NCI-H2107 (cell line): ENCODE data around the gene AARS2.
"Not testable (repeated sequence)": the region's sequence is repeated elsewhere in the genome, so short reads cannot be mapped to it uniquely, and the experiment has no call there.

Experiments
- DNase-seq: peaks from one replicate; lab custom pipeline; 2025; lab: John Stamatoyannopoulos, UW

The AARS2 gene

DNA sequence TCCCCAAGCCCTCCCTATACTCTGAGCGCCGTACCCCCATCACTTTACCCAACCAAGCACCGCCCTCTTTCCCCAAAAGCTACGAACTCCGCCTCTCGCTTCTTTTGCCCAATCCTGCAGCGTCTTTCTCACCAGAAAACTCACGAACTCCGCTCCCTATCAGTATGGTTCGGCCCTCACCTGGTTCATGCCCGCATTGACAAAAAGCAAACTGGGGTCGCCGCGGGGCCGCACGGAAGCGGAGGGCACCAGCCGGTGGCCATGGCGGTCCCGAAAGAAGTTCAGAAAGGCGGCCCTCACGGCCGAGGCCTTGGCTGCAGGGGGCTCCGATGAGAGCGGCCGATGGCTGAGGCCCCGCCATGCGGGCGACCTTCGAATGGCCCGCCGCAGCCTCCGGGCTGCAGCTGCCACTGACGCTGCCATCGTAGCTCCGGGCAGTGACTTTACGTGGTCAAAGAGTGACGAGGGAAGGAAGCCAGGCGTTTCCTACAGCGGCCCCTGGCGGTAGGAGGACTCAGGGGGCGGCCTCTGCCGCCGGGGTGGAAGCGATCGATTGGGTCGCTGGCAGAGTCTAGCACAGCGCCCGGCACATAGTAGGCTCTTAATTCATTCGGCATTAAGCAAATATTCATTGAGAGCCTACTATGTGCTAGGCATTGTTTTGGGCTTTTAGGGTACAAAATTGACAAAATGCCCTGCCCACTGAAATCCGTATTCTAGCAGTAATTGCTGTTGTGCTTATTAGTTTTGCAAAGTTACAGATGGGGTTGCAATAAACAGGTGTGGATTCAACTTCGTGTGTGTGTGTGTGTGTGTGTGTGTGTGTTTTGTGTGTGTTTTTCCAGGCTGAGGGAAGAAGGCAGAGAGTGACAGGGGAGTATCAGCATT, at the start of gene AARS2:
AARS2 (minus strand) TSS at position 447 of the 888 bp plus-strand sequence; CDS start at position 423, 24 bp downstream.
- DNase-seq, result peak; percentile 35

DNA sequence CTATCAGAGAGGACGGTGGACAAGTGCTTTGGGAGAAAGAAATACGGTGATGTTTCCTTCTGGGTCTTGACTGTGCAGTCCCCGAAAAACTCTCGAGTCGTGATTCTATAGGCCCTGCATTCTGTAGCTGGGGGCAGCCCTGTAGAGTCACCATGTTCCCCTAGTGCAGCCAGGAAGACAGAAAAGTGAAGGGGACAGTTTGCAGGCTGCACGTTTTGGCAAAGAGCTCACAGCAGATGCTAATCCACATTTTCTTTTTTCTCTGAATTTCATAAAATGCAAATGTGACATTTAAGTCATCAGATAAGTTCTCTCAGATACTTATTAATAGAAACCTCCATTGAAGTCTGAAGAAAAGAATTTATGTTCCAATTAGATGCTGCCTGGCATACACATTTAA, 48.8 kb upstream of the AARS2 start:
- DNase-seq, result no peak

- DNase-seq, result no peak
These were observed 46.8 kb upstream of the AARS2 start for GRCh38 chr6:44359973-44360372.

DNA sequence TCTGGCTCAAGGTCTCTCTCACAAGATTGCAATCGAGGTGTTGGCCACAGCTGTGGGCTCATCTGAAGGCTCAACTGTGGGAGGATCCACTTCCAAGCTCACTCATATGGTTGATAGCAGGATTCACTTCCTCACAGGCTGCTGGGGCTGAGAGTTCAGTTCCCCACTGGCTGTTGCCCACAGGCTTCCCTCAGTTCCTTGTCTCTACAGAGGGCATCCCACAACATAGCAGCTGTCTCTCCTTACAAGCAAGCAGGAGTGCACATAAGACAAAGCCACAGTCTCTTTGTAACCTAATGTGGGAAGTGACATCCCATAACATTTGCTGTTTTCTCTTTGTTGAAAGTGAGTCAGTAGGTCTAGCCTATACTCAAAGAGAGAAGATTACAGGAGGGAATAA, 43.3 kb upstream of the AARS2 start:
- no peak for DNase-seq

GRCh38 chr6:44355640-44356039, 42.5 kb upstream of the AARS2 start:
- DNase-seq, result no peak

DNA sequence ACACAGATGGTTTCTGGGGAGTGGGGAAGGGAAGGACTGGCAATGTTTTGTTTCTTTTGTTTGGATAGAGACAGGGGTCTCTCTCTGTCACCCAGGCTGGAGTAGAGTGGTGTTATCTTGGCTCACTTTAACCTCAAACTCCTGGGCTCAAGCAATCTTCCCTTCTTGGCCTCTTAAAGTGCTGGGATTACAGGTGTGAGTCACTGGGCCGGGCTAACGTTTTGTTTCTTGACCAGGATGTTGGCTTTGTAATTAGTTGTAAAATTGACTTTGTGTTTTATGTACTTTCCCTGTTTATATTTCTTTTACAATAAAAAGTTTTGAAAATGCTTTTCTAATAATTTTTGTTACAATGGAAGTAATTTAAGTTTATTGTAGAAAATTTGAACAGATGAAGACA, 40.2 kb upstream of the AARS2 start:
- DNase-seq, result no peak

- no peak for DNase-seq
These were observed 39.1 kb upstream of the AARS2 start for GRCh38 chr6:44352259-44352658.

GRCh38 chr6:44350650-44350994, 37.5 kb upstream of the AARS2 start:
- not testable (repeated sequence) for DNase-seq

- no peak for DNase-seq
These were observed 36.9 kb upstream of the AARS2 start for GRCh38 chr6:44349904-44350649.

DNA sequence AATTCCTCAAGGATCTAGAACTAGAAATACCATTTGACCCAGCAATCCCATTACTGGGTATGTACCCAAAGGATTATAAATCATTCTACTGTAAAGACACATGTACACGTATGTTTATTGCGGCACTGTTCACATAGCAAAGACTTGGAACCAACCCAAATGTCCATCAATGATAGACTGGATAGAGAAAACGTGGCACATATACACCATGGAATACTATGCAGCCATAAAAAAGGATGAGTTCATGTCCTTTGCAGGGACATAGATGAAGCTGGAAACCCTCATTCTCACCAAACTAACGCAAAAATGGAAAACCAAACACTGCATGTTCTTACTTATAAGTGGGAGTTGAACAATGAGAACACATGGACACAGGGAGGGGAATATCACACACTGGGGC, 33.7 kb upstream of the AARS2 start:
- DNase-seq, result not testable (repeated sequence)

DNA sequence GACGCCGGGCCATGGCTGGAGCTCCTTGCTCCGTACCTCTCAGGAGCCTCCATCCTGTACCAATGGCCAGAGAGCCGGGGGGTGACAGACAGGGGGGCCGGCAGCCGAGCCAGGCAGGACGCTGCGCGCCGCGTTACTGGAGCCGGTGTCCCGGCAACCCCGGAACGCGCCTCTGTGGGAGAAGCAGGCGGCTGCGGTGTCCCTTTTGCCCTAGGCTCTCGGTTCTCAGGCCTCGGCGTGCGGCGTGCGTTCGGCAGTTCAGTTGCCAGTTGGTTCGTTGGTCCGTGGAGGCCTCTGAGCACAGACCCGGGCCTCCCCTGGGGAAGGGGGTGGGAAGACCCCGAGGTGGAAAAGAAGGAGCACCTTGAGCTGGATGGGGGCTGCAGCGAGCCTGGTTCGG, 29.3 kb upstream of the AARS2 start, which contains the start of gene SPATS1:
SPATS1 (plus strand) TSS at position 162 of the 400 bp plus-strand sequence. CDS start 446 bp downstream, outside the sequence.
- DNase-seq, result no peak

DNA sequence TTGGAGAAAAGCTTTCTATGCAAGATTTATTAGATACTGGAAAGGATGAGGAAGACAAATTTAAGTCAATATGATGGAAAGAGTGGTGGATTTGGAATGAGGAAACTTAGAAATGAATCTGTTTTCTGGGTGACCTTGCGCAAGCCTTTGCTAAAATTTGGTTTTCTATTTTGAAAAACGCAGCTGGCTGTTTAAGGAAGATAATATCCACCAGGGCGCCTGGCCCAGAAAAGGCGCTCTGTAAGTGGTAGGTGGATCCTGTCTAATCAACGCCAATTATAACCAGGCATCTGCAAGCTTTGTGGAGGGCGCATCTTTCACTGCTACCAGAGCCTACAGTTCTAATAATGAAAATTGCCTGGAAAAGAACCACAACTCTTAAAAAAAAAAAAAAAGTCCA, 28.9 kb upstream of the AARS2 start:
- DNase-seq, result no peak

GRCh38 chr6:44341095-44341890, 28.1 kb upstream of the AARS2 start:
- DNase-seq, result no peak

DNA sequence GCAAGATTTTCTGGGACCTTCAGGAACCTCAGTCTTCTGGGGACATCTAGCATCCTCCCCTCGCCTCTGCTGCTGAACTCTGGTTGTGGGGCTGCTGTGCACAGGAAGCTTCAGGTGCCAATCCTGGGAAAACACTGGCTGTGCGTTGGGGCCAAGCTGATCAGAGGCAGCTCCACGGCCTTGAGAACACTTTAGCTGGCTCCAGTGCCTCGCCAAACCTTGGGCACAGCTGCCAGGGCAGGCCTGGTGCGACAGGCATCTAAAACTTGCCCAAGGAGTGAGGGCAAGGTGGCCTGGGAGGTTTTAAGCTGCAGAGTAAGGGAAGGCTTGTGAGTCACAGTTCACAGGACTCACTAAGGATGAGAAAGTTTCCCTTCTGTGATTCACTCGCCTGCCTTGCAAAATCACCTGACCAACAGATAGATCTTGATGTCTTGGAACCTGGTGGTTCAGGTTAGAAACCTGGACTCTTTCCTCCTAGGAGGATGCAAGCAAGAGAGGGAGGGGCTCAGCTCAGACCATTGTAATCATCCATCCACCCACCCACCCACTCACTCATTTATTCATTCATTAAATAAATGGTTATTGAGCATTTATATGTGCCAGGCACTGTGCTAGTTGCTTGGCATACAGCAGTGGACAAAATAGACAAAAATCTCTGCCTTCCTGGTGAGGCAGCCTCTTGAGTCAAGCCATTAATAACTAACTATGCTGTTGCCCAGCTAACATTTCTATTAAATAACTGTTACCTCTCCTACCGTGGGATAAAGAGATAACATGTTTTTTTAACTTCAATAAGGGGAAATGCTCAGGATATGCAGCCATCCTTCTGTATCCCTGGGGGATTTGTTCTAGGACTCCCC, 26.8 kb upstream of the AARS2 start:
- no peak for DNase-seq

- DNase-seq, result no peak
These were observed 26.2 kb upstream of the AARS2 start for GRCh38 chr6:44339301-44339700.

DNA sequence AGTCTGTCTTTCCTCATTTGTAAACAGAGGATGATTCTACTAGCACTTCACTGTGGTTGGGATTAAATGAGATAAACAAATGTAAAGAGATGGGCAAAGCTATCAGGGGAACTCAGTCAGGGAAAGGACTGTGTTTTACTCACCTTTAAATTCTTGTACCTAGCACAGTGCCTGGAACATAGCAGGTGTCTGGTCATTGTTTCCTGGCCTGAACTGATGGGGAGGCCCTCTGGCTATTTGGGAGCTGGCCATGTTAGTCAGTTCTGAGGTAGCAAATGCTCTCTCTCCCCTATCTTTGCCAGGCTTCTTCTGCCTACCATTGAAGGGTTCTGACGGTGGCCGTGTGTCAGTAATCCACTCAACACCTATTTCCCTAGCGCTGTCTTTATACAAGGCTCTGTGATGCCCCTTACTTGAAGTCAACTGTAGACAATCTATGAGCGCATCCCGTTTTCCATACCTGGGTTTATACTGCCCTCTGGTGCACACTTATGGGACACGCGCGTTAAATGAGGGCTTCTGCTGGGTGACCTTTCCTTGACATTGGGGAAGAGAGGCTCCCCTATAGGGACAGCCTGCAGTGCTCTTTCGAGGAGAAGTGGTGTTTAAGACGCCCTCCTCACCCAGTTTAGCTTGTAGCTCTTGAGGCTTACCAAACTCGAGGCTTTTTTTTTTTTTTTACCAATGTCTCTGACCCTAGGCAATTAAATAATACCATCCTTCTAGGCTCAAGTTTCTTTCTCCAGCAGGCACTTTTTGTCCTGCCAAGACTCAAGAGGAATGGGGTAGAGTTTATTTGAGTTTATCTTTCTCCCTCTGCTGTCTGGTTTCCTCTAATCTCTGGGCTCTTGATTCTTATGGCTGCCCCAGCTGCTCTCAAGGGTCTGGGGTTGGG, 25.3 kb upstream of the AARS2 start:
- DNase-seq, result peak; percentile 6

DNA sequence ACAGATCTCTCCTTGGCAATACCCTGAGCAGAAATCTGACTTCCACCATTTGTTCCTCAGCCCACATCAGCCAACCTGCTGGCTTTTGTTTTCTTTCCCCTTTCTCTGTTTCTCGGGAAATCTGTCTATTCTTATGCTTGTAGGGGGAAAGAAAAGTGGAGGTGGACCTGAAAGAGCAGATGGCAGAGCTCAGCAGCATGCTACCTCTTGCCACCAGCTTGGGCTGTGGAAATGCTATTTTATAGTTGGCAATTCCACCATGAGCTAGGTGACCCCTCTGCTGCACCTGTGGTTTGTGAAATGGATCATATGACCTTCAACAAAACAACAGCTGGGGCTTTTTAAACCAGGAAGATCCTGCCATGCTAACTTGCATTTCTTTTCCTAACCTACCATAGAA, 22.5 kb upstream of the AARS2 start:
- DNase-seq, result no peak

DNA sequence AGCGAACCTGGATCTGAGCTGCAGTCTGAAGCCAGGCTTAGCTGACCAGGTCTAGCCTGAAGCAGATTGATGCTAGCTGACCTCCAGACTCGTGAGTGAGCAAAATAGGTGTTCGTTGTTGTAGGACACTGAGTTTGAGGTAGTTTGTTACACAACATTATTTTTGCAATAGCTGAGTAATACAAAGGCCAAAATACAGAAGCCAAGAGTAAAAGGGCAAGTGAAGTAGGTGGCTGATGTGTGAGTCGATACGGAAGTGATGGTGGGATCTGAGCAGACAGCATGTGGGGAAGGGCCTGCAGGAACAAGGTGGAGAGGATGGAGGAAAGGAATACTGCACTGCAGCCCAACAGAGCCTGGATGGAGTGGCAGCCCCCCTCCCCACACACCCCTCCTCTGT, 20.8 kb upstream of the AARS2 start:
- DNase-seq, result no peak

DNA sequence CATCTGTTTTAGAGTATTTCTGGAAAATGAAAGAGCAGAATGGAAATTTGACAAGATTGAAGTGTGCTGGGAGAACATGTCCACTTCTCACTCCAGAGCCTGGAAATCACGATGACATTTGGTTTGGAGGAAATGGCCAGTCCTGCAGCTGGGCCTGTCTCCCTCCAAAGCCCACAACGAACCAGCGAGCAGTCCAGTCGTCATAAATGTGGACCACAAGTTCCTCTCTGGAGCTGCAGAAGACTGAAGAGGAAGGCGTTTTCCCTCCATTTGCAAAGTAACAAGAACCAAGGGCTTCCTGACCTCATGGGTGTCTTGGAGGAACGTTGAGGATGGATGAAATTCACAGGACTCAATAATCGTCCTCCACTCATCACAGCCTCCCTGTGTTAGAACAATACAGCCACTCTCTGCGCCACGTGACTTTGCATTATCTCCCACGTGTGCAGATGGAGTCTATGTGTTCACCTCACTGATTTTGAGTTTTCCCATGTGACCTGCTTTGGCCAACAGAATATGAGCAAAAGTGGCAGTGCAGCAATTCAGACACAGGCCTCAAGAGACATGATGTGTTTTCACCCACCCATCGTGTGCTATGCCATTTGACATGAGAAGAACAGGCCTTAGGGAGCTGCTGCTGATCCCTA, 20.2 kb upstream of the AARS2 start:
- no peak for DNase-seq

- no peak for DNase-seq
These were observed 19.4 kb upstream of the AARS2 start for GRCh38 chr6:44332585-44332984.
